ENCODE measurements around the gene IZUMO1R. TPM values are rescaled to one million over a fixed set of nuclear protein-coding genes. Genes with fewer than 3 reads are reported as not detected.
"Not testable (repeated sequence)": the region's sequence is repeated elsewhere in the genome, so short reads cannot be mapped to it uniquely, and the experiment has no call there.

Gene IZUMO1R
- total and polyA plus RNA-seq, 8 donors: not detected

GRCh38 chr11:94343495-94343894 is 39.1 kb downstream of the IZUMO1R start:
- WGBS, 5 donors: 90 to 96% (median 92%) methylated on average over 1 of the region's 1 CpG
- no peak for TF ChIP-seq POLR2AphosphoS5 (IDR thresholded peaks at IDR 0.05)
- TF ChIP-seq POLR2A (IDR thresholded peaks at IDR 0.05): no peak
- TF ChIP-seq CTCF (IDR thresholded peaks at IDR 0.05): no peak
- TF ChIP-seq EP300 (IDR thresholded peaks at IDR 0.05): no peak
- Histone ChIP-seq H3K4me1 (no peaks in the 10 kb centered on the region), H3K4me3 (no peak overlapping the region), H3K27me3 (no peaks in the 10 kb centered on the region), H3K27ac (no peak overlapping the region), H3K9me3 (no peaks in the 10 kb centered on the region), H3K36me3 (no peaks in the 10 kb centered on the region)
- intact Hi-C loops (cut with DNase I; ENCODE audit: low total_unique reads): no loop called here
- no peak for DNase-seq

- DNase-seq; H3K36me3 ChIP-seq; H3K4me3 ChIP-seq; H3K27me3 ChIP-seq; H3K27ac ChIP-seq; H3K9me3 ChIP-seq; intact Hi-C loops (cut with DNase I; ENCODE audit: low total_unique reads); H3K4me1 ChIP-seq: not testable (repeated sequence)
- WGBS, 5 donors: 80 to 84% (median 82%) methylated on average over 7 to 8 of the region's 8 CpGs
Observed at GRCh38 chr11:94346311-94346710, 41.9 kb downstream of the IZUMO1R start.

- intact Hi-C loops (cut with DNase I; ENCODE audit: low total_unique reads); H3K27me3 ChIP-seq; DNase-seq; H3K4me1 ChIP-seq; H3K27ac ChIP-seq; H3K4me3 ChIP-seq; H3K36me3 ChIP-seq; H3K9me3 ChIP-seq: not testable (repeated sequence)
- WGBS, 5 donors: 59 to 79% (median 70%) methylated on average over 6 to 10 of the region's 10 CpGs
Observed at GRCh38 chr11:94350850-94351563, 46.6 kb downstream of the IZUMO1R start.

Other genes with a start within 250 kb of the IZUMO1R start
- gene PANX1, start 175.7 kb upstream of the IZUMO1R start, total RNA-seq: 10 to 100 TPM in 4 of 5 donors, 1 to 10 TPM in 1; 1.2 to 41.1 (median 18.4) TPM
- 1 to 10 TPM; 2.6 to 5.6 (median 3.0) TPM for gene PANX1, start 175.7 kb upstream of the IZUMO1R start, polyA plus RNA-seq
- gene GPR83, start 96.8 kb downstream of the IZUMO1R start, total RNA-seq: under 1 TPM in 1 of 5 donors, not detected in 4; under 0.01 TPM
- under 1 TPM in 1 of 3 donors, not detected in 2; 0.05 TPM for gene GPR83, start 96.8 kb downstream of the IZUMO1R start, polyA plus RNA-seq
- gene MRE11, start 189.3 kb downstream of the IZUMO1R start, total RNA-seq: 10 to 100 TPM in 3 of 5 donors, 1 to 10 TPM in 2; 2.0 to 39.3 (median 10.5) TPM
- gene MRE11, start 189.3 kb downstream of the IZUMO1R start, polyA plus RNA-seq: 1 to 10 TPM; 1.5 to 5.9 (median 3.5) TPM
- gene ANKRD49, start 189.4 kb downstream of the IZUMO1R start, total RNA-seq: 10 to 100 TPM in 3 of 5 donors, 1 to 10 TPM in 1, under 1 TPM in 1; 0.87 to 33.5 (median 16.4) TPM
- gene ANKRD49, start 189.4 kb downstream of the IZUMO1R start, polyA plus RNA-seq: 10 to 100 TPM; 14.0 to 77.0 (median 15.3) TPM
- gene C11orf97, start 207.9 kb downstream of the IZUMO1R start, total RNA-seq: not detected
- not detected for gene C11orf97, start 207.9 kb downstream of the IZUMO1R start, polyA plus RNA-seq
- gene FUT4, start 239.3 kb downstream of the IZUMO1R start, total RNA-seq: 10 to 100 TPM in 3 of 5 donors, 1 to 10 TPM in 1, under 1 TPM in 1; 0.58 to 19.7 (median 18.2) TPM
- gene FUT4, start 239.3 kb downstream of the IZUMO1R start, polyA plus RNA-seq: 1 to 10 TPM; 1.4 to 4.1 (median 2.7) TPM